SK-N-SH treated with all-trans-retinoic acid at 6 μM for 48 hours (cell line): ENCODE results near the gene PLXNA3.

Experiments
- ARNTL ChIP-seq: fragments of 450-650 bp; formaldehyde crosslinking; IDR thresholded peaks from 2 replicates; pipeline ENCODE4 v1.5.0; 2020; ENCODE audit warnings: low read depth, mild to moderate bottlenecking, moderate library complexity, borderline replicate concordance
- CREB5 ChIP-seq: fragments of 250-450 bp; sonication (Bioruptor Pico); IDR thresholded peaks from 2 replicates; pipeline ENCODE4 v1.5.1; 2020; ENCODE audit warnings: low read depth, mild to moderate bottlenecking, moderate library complexity
- CSDC2 ChIP-seq: fragments of 250-450 bp; sonication (Bioruptor Pico); IDR thresholded peaks from 2 replicates; pipeline ENCODE4 v1.5.0; 2020; ENCODE audit warnings: mild to moderate bottlenecking, moderate library complexity
- ESRRG ChIP-seq: fragments of 250-450 bp; sonication (Bioruptor Pico); IDR thresholded peaks from 2 replicates; pipeline ENCODE4 v1.6.1; 2021; ENCODE audit warnings: mild to moderate bottlenecking
- GLIS3 ChIP-seq: fragments of 250-450 bp; sonication (Bioruptor Pico); IDR thresholded peaks from 2 replicates; pipeline ENCODE4 v1.5.0; 2020; ENCODE audit warnings: mild to moderate bottlenecking, moderate library complexity
- OSR1 ChIP-seq: fragments of 250-450 bp; sonication (Bioruptor Pico); IDR thresholded peaks from 2 replicates; pipeline ENCODE4 v1.8.0; 2022; ENCODE audit warnings: moderate library complexity, mild to moderate bottlenecking, inconsistent platforms
- PATZ1 ChIP-seq: fragments of 250-450 bp; sonication (Bioruptor Pico); IDR thresholded peaks from 2 replicates; pipeline ENCODE4 v1.8.0; 2020; ENCODE audit warnings: mild to moderate bottlenecking, moderate library complexity, borderline replicate concordance
- SNAI2 ChIP-seq: fragments of 250-450 bp; sonication (Bioruptor Pico); IDR thresholded peaks from 2 replicates; pipeline ENCODE4 v1.5.0; 2020; ENCODE audit warnings: mild to moderate bottlenecking, moderate library complexity
- TOX ChIP-seq: fragments of 250-450 bp; sonication (Bioruptor Pico); IDR thresholded peaks from 2 replicates; pipeline ENCODE4 v1.8.0; 2021; ENCODE audit warnings: mild to moderate bottlenecking, moderate library complexity, borderline replicate concordance
- ZFP30 ChIP-seq: fragments of 450-650 bp; formaldehyde crosslinking; IDR thresholded peaks from 2 replicates; pipeline ENCODE4 v1.5.0; 2022; ENCODE audit warnings: mild to moderate bottlenecking, moderate library complexity
- ZNF565 ChIP-seq: fragments of 450-650 bp; formaldehyde crosslinking; conservative IDR thresholded peaks from 2 replicates; pipeline ENCODE4 v1.5.0; 2020; ENCODE audit warnings: low read depth, mild to moderate bottlenecking, moderate library complexity
- ZNF8 ChIP-seq: fragments of 450-650 bp; formaldehyde crosslinking; IDR thresholded peaks from 2 replicates; pipeline ENCODE4 v1.5.0; 2020; ENCODE audit warnings: mild to moderate bottlenecking, moderate library complexity

GRCh38 chrX:154413142-154413541, 44.9 kb upstream of the PLXNA3 start:
- TF ChIP-seq ARNTL (CRISPR knock-in tag) (no peak), ESRRG (no peak), ZNF8 (CRISPR knock-in tag) (no peak), CSDC2 (CRISPR knock-in tag) (no peak), ZNF565 (CRISPR knock-in tag) (no peak), TOX (CRISPR knock-in tag) (no peak), ZFP30 (CRISPR knock-in tag) (no peak), GLIS3 (CRISPR knock-in tag) (no peak), PATZ1 (CRISPR knock-in tag) (no peak), CREB5 (CRISPR knock-in tag) (no peak), SNAI2 (CRISPR knock-in tag) (no peak), OSR1 (CRISPR knock-in tag) (no peak)
